Lower lobe of right lung (tissue), 2 donors: ENCODE data around the gene PHC3. TPM values are rescaled to one million over a fixed set of nuclear protein-coding genes. Genes with fewer than 3 reads are reported as not detected.
A peak's percentile ranks its signal among the peaks of the same experiment; 100 is the strongest.

ENCODE experiments used
- ATAC-seq, 2 donors: fragments of 200-7000 bp; cut with Tn5 transposase; one replicate each; pipeline ENCODE4 v1.9.1; 2020 to 2022; ENCODE audit warnings: mild to moderate bottlenecking in 2 of 2, moderate library complexity in 2 of 2
- DNase-seq: peaks from one replicate; pipeline ENCODE4 v3.0.0-alpha.2; 2020
- H3K27ac ChIP-seq: fragments of 200-600 bp; one replicate; pipeline ENCODE4 v1.8.0; 2022
- H3K27me3 ChIP-seq: fragments of 200-600 bp; one replicate; pipeline ENCODE4 v1.8.0; 2022; ENCODE audit warnings: low read depth
- H3K36me3 ChIP-seq: fragments of 200-600 bp; one replicate; pipeline ENCODE4 v1.8.0; 2022; ENCODE audit warnings: mild to moderate bottlenecking
- H3K4me1 ChIP-seq: fragments of 200-600 bp; one replicate; pipeline ENCODE4 v1.8.0; 2022
- H3K4me3 ChIP-seq: fragments of 200-600 bp; one replicate; pipeline ENCODE4 v1.8.0; 2022; ENCODE audit warnings: mild to moderate bottlenecking
- H3K9me3 ChIP-seq: fragments of 200-600 bp; one replicate; pipeline ENCODE4 v1.8.0; 2022
- intact Hi-C: fragments of 100-400 bp; cut with DNase I; formaldehyde crosslinking; loops from one replicate; pipeline ENCODE4 v1.11.0; 2022
- total RNA-seq: library from RNA; stranded (reverse); fragmentation: NEBNext Ultra II Directional; extraction: Animal tissue kit (Norgen Biotek cat#: 25700); gene quantifications from one replicate; pipeline ENCODE4 v1.2.1, GENCODE V29; 2021
- TF ChIP-seq, protein P1 (sequence below): fragments of 200-600 bp; IDR thresholded peaks from one replicate; pipeline ENCODE4 v1.8.0; 2022; ENCODE audit warnings: antibody characterized with exemption, mild to moderate bottlenecking
- donor health status: DM: no; HTN: yes; CAD: no; lungs with severe emphysema.

Gene PHC3
- total RNA-seq, 1 donor from 2014 or later, result 89.9 TPM

DNA sequence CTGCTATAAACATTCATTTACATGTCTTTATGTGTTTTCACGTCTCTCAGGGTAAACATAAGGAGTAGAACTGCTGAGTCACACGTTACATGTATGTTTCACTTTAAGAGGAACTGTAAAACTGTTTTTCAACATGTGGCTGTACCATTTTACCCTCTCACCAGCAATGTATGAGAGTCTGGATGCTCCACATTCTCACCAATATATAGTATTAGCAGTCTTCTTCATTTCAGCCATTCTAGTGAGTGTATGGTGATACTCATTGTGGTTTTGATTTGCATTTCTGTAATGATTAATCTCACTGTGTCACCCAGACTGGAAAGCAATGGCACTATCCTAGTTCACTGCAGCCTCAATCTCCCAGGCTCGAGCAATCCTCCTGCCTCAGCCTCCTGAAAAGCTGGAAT, 37.1 kb downstream of the PHC3 start:
- no peaks in the 10 kb centered on the region for H3K4me1 ChIP-seq

DNA sequence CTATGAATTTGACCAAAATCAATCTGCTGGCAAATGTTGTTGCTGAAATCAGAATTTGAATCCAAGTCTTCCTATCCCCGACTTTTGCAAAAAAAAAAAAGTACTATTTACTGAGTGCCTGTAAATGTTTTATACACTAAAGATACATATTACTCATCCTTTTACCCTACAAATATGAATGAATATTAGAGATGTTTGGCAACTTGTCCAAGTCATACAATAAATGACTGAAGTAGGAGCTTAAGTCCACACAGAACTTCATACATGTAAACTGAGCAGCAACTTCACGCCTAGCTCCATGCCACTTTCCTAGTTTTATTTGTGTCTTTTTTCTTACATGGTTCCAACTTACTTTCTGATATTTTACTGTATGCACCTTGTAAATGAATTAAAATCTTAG, 39.2 kb downstream of the PHC3 start:
- H3K4me1 ChIP-seq, result no peaks in the 10 kb centered on the region
- ATAC-seq (no peak), DNase-seq (no peak)
- H3K27me3 ChIP-seq, result no peaks in the 10 kb centered on the region
- H3K36me3 ChIP-seq, result peaks cover 38% of the 10 kb centered on the region
- no peak overlapping the region for H3K27ac ChIP-seq
- intact Hi-C loops, result no loop called here
- no peaks in the 10 kb centered on the region for H3K9me3 ChIP-seq
- TF ChIP-seq, protein P1, sequence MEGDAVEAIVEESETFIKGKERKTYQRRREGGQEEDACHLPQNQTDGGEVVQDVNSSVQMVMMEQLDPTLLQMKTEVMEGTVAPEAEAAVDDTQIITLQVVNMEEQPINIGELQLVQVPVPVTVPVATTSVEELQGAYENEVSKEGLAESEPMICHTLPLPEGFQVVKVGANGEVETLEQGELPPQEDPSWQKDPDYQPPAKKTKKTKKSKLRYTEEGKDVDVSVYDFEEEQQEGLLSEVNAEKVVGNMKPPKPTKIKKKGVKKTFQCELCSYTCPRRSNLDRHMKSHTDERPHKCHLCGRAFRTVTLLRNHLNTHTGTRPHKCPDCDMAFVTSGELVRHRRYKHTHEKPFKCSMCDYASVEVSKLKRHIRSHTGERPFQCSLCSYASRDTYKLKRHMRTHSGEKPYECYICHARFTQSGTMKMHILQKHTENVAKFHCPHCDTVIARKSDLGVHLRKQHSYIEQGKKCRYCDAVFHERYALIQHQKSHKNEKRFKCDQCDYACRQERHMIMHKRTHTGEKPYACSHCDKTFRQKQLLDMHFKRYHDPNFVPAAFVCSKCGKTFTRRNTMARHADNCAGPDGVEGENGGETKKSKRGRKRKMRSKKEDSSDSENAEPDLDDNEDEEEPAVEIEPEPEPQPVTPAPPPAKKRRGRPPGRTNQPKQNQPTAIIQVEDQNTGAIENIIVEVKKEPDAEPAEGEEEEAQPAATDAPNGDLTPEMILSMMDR, result no peak
- H3K4me3 ChIP-seq, result no peak overlapping the region

More for the DNA sequence above, 37.1 kb downstream of the PHC3 start:
- peaks cover 49% of the 10 kb centered on the region for H3K36me3 ChIP-seq
- H3K27ac ChIP-seq, result no peak overlapping the region
- no peak overlapping the region for H3K4me3 ChIP-seq
- H3K27me3 ChIP-seq, result no peaks in the 10 kb centered on the region
- intact Hi-C loops, result no loop called here
- ATAC-seq (no peak), DNase-seq (no peak)
- no peaks in the 10 kb centered on the region for H3K9me3 ChIP-seq
- TF ChIP-seq, protein P1, result no peak

DNA sequence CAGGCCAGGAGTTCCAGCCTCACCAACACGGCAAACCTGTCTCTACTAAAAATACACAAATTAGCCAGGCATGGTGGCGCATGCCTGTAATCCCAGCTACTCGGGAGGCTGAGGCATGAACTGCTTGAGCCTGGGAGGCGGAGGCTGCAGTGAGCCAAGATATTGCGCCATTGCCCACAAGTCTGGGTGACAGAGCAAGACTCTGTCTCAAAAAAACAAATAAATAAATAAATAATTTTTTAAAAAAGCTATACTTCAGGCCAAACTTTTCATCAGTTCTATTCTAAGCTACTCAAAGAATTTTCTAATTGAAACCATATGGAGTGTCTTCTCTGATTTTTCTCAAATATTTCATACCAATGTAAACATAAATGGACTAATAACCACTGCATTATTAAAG, 43.5 kb downstream of the PHC3 start:
- DNase-seq, result no peak
- Histone ChIP-seq H3K36me3 (peaks cover 36% of the 10 kb centered on the region), H3K4me1 (no peaks in the 10 kb centered on the region), H3K9me3 (no peaks in the 10 kb centered on the region), H3K4me3 (no peak overlapping the region), H3K27ac (no peak overlapping the region), H3K27me3 (no peaks in the 10 kb centered on the region)
- TF ChIP-seq, protein P1, result no peak
- no peak for ATAC-seq
- intact Hi-C loops, result no loop called here

GRCh38 chr3:170132335-170132734, 49.2 kb downstream of the PHC3 start:
- peaks cover 66% of the 10 kb centered on the region for H3K36me3 ChIP-seq
- intact Hi-C loops, result no loop called here
- no peak for DNase-seq

DNA sequence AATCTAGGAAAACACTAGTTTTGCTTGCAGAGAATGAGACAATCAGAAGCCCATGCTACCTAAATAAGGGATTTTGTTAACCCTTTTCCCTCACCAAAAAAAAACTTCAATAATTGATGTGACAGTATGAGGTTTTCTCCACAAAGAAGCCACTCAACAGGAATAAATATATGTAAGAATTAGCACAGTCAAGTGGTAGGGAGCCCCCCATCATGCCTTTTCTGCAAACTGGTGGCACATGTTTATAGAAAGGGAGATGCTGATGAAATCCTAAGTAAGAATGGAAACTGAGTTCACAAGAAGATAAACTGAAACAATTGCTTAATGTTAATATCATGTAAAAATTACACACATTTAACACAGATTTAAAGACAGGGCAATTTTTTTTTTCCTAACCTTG, 51.0 kb downstream of the PHC3 start:
- ATAC-seq, result no peak
- TF ChIP-seq, protein P1, result no peak
- Histone ChIP-seq H3K27ac (no peak overlapping the region), H3K27me3 (no peaks in the 10 kb centered on the region), H3K4me1 (peaks cover 7% of the 10 kb centered on the region), H3K4me3 (no peak overlapping the region), H3K36me3 (peaks cover 67% of the 10 kb centered on the region), H3K9me3 (no peaks in the 10 kb centered on the region)
- intact Hi-C loops, result no loop called here
- no peak for DNase-seq

More at GRCh38 chr3:170132335-170132734, 49.2 kb downstream of the PHC3 start:
- no peak for ATAC-seq
- TF ChIP-seq, protein P1, result no peak
- Histone ChIP-seq H3K27me3 (no peaks in the 10 kb centered on the region), H3K9me3 (no peaks in the 10 kb centered on the region), H3K27ac (no peak overlapping the region), H3K4me1 (peaks cover 7% of the 10 kb centered on the region), H3K4me3 (no peak overlapping the region)

- no peaks in the 10 kb centered on the region for H3K9me3 ChIP-seq
- peak in 1 of 2 donors; percentile 31 for ATAC-seq
- peaks cover 63% of the 10 kb centered on the region for H3K36me3 ChIP-seq
- H3K4me1 ChIP-seq, result peaks cover 7% of the 10 kb centered on the region
- intact Hi-C loops, result no loop called here
- TF ChIP-seq, protein P1, result no peak
- H3K4me3 ChIP-seq, result no peak overlapping the region
- no peak for DNase-seq
- H3K27me3 ChIP-seq, result no peaks in the 10 kb centered on the region
- no peak overlapping the region for H3K27ac ChIP-seq
Measured at GRCh38 chr3:170128977-170129431, 52.5 kb downstream of the PHC3 start.
